DND-41 (cell line): Measurements from ENCODE around the gene ERVFRD-1.

Experiments used
- CTCF ChIP-seq: IDR thresholded peaks from 2 replicates; pipeline ENCODE4 v1.5.1; 2012; ENCODE audit warnings: borderline replicate concordance, low read length, moderate library complexity, mild to moderate bottlenecking; ENCODE audit not compliant: poor library complexity, severe bottlenecking; ENCODE audit errors: extremely low read depth
- EZH2 ChIP-seq: IDR thresholded peaks from 3 replicates; pipeline ENCODE4 v1.6.1; 2012; ENCODE audit warnings: borderline replicate concordance, low read depth, mild to moderate bottlenecking, moderate library complexity, low read length, inconsistent platforms; ENCODE audit not compliant: severe bottlenecking

GRCh38 chr6:11142296-11143027 is 30.9 kb upstream of the ERVFRD-1 start:
- TF ChIP-seq CTCF = no peak
- TF ChIP-seq EZH2 = no peak
